DND-41 (cell line): ENCODE data around the gene EIF3I.
"Not testable (repeated sequence)": the region's sequence is repeated elsewhere in the genome, so short reads cannot be mapped to it uniquely, and the experiment has no call there.

ENCODE experiments used
- ATAC-seq: fragments of 200-7000 bp; cut with Tn5 transposase; 3 replicates; pipeline ENCODE4 v1.9.1; 2021; ENCODE audit warnings: low read depth; ENCODE audit not compliant: insufficient read depth
- DNase-seq: peaks from one replicate; pipeline ENCODE4 v3.0.0-alpha.2; 2020
- H2AFZ ChIP-seq: 2 replicates; pipeline ENCODE4 v1.6.0; 2012; ENCODE audit warnings: low read depth, low read length
- H3K27ac ChIP-seq: 2 replicates; pipeline ENCODE4 v1.5.1; 2012; ENCODE audit warnings: low read length, inconsistent platforms
- H3K27me3 ChIP-seq: fragments of 200-600 bp; sonication (generic); 2 replicates; pipeline ENCODE4 v1.6.0; 2012; ENCODE audit warnings: low read length, mild to moderate bottlenecking, inconsistent platforms; ENCODE audit not compliant: insufficient read depth, poor library complexity
- H3K36me3 ChIP-seq: 2 replicates; pipeline ENCODE4 v1.5.1; 2012; ENCODE audit warnings: low read length, inconsistent platforms; ENCODE audit not compliant: insufficient read depth
- H3K4me1 ChIP-seq: 2 replicates; pipeline ENCODE4 v1.5.1; 2012; ENCODE audit warnings: mild to moderate bottlenecking, low read length; ENCODE audit not compliant: insufficient read depth
- H3K4me2 ChIP-seq: 2 replicates; pipeline ENCODE4 v1.6.0; 2012; ENCODE audit warnings: mild to moderate bottlenecking, moderate library complexity, low read length, inconsistent platforms; ENCODE audit not compliant: insufficient read depth
- H3K4me3 ChIP-seq, 2 experiments: fragments of 200-600 bp in 1 of 2; shearing (Covaris generic) in 1 of 2; 2 replicates each; pipeline ENCODE4 v1.5.1; 2012 to 2016; ENCODE audit warnings: inconsistent platforms in 2 of 2, low read length in 2 of 2, mild to moderate bottlenecking in 2 of 2, low read depth in 1 of 2, moderate library complexity in 1 of 2
- H3K79me2 ChIP-seq: 2 replicates; pipeline ENCODE4 v1.6.0; 2012; ENCODE audit warnings: low read length, inconsistent platforms; ENCODE audit not compliant: insufficient read depth
- H3K9ac ChIP-seq: 2 replicates; pipeline ENCODE4 v1.6.0; 2012; ENCODE audit warnings: low read depth, mild to moderate bottlenecking, inconsistent platforms, low read length, moderate library complexity
- H3K9me3 ChIP-seq: 2 replicates; pipeline ENCODE4 v1.5.1; 2012; ENCODE audit warnings: low read length, moderate library complexity, mild to moderate bottlenecking, inconsistent platforms; ENCODE audit not compliant: insufficient read depth, severe bottlenecking
- H4K20me1 ChIP-seq: 2 replicates; pipeline ENCODE4 v1.6.0; 2012; ENCODE audit warnings: low read length; ENCODE audit not compliant: insufficient read depth
- EZH2 ChIP-seq: IDR thresholded peaks from 3 replicates; pipeline ENCODE4 v1.6.1; 2012; ENCODE audit warnings: borderline replicate concordance, low read depth, mild to moderate bottlenecking, moderate library complexity, low read length, inconsistent platforms; ENCODE audit not compliant: severe bottlenecking
- TF ChIP-seq, protein P1 (sequence below): IDR thresholded peaks from 2 replicates; pipeline ENCODE4 v1.5.1; 2012; ENCODE audit warnings: borderline replicate concordance, low read length, moderate library complexity, mild to moderate bottlenecking; ENCODE audit not compliant: poor library complexity, severe bottlenecking; ENCODE audit errors: extremely low read depth

EIF3I gene

DNA sequence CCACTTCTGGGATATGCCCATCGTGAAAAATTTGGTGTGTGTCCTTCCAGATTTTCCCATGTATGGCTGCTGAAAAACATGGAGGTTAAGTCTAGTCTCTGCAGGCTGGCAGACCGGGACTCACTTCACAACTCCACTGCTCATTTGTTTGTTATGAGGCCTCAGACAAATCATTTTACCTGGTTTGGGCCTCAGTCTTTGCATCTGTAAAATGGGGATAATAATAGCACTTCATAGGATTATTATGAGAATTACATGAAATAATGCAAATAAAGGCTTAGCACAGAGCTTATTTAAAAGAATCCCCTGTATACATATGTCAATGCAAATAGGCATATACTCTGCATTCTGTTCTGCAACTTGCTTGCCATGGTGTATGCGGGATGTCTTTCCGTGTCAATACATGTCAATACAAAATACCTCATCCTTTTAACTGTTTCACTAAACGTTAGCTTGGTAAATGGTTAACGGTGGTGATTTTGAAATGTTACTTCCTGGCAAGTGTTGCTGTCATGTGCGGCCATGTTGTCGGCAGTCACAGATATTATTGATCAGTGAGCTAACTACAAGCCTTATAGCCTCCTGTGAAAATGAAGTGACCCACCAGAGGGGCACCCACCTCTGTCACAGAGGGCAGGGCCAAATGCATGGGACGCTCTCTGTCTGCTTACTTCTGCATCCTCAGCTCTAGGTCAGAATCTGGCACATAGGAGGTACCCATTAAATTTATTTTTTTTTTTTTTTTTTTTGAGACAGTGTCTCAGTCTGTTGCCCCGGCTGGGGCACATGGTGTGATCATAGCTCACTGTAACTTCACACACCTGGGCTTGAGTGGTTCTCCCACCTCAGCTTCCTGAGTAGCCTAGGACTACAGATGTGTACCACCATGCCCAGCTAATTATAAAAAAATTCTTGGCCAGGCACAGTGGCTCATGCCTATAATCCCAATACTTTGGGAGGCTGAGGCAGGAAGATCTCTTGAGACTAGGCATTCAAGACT, 33.2 kb downstream of the EIF3I start:
- H3K9me3 ChIP-seq = no peaks in the 10 kb centered on the region
- H2AFZ ChIP-seq = no peak overlapping the region
- H3K27ac ChIP-seq = 0 out of 2 replicates have a peak overlapping the region, but pooled peaks have one; percentile 10
- ATAC-seq (no peak), DNase-seq (no peak)
- no peak for TF ChIP-seq EZH2
- TF ChIP-seq, protein P1, sequence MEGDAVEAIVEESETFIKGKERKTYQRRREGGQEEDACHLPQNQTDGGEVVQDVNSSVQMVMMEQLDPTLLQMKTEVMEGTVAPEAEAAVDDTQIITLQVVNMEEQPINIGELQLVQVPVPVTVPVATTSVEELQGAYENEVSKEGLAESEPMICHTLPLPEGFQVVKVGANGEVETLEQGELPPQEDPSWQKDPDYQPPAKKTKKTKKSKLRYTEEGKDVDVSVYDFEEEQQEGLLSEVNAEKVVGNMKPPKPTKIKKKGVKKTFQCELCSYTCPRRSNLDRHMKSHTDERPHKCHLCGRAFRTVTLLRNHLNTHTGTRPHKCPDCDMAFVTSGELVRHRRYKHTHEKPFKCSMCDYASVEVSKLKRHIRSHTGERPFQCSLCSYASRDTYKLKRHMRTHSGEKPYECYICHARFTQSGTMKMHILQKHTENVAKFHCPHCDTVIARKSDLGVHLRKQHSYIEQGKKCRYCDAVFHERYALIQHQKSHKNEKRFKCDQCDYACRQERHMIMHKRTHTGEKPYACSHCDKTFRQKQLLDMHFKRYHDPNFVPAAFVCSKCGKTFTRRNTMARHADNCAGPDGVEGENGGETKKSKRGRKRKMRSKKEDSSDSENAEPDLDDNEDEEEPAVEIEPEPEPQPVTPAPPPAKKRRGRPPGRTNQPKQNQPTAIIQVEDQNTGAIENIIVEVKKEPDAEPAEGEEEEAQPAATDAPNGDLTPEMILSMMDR = no peak
- no peaks in the 10 kb centered on the region for H3K27me3 ChIP-seq
- H3K4me1 ChIP-seq = peaks cover 57% of the 10 kb centered on the region
- H3K79me2 ChIP-seq = peaks cover 93% of the 10 kb centered on the region
- no peaks in the 10 kb centered on the region for H4K20me1 ChIP-seq
- H3K4me3 ChIP-seq = no peak overlapping the region
- H3K36me3 ChIP-seq = peaks cover 10% of the 10 kb centered on the region; the same call in 1 of the 2 replicates
- peak overlapping the region; percentile 5; the same call in 1 of the 2 replicates for H3K4me2 ChIP-seq
- H3K9ac ChIP-seq = no peak overlapping the region

DNA sequence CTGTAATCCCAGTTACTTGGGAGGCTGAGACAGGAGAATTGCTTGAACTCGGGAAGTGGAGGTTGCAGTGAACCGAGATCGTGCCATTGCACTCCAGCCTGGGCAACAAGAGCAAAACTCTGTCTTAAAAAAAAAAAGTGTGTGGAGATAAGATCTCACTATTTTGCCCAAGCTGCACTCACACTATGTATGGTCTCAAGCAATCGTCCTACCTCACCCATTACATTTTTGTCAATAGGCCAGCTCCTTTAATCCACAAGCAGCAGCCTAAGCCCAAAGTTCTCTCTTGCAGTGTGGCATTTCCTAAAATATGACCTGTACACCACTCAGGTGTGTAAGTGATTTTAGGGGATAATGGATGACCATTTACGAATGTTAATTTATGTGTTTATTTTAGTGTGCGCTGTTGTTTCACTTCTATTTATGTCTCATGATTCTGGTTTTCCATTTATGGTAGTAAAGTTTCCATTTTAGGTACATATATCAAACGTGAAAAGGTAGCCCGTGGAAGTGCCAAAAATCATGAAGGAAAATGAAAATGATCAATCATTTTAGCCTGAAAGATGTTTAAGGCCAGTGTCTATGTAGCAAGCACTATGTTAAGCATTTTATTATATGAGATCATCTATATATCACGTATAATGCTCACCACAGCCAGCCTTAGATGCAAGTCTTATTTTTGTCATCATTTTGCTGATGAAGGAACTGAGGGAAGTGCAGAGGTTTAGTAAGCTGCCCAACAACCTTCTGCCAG, 34.4 kb downstream of the EIF3I start:
- no peak overlapping the region for H2AFZ ChIP-seq
- DNase-seq (no peak), ATAC-seq (no peak)
- no peaks in the 10 kb centered on the region for H3K9me3 ChIP-seq
- H3K4me2 ChIP-seq = no peak overlapping the region
- H3K9ac ChIP-seq = no peak overlapping the region
- H3K4me1 ChIP-seq = peaks cover 44% of the 10 kb centered on the region
- H3K79me2 ChIP-seq = peaks cover 97% of the 10 kb centered on the region
- TF ChIP-seq, protein P1 = no peak
- TF ChIP-seq EZH2 = no peak
- H3K36me3 ChIP-seq = peaks cover 10% of the 10 kb centered on the region; the same call in 1 of the 2 replicates
- H3K27ac ChIP-seq = no peak overlapping the region
- no peak overlapping the region for H3K4me3 ChIP-seq
- H4K20me1 ChIP-seq = no peaks in the 10 kb centered on the region
- H3K27me3 ChIP-seq = no peaks in the 10 kb centered on the region

DNA sequence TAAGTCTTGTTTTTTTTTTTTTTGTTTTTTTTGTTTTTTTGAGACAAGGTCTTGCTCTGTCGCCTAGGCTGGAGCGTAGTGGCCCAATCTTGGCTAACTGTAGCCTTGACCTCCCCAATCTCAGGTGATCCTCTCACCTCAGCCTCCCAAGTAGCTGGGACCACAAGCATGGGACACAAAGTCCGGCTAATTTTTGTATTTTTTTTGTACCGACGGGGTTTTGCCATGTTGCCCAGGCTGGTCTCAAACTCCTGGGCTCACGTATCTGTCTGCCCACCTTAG, 35.0 kb downstream of the EIF3I start:
- H3K27ac ChIP-seq = no peak overlapping the region
- H3K27me3 ChIP-seq = no peaks in the 10 kb centered on the region
- no peaks in the 10 kb centered on the region for H3K9me3 ChIP-seq
- TF ChIP-seq, protein P1 = no peak
- no peak for TF ChIP-seq EZH2
- DNase-seq (no peak), ATAC-seq (no peak)
- H2AFZ ChIP-seq = no peak overlapping the region
- H4K20me1 ChIP-seq = no peaks in the 10 kb centered on the region
- H3K9ac ChIP-seq = no peak overlapping the region
- no peak overlapping the region for H3K4me3 ChIP-seq
- peaks cover 95% of the 10 kb centered on the region for H3K79me2 ChIP-seq
- peaks cover 10% of the 10 kb centered on the region; the same call in 1 of the 2 replicates for H3K36me3 ChIP-seq
- no peak overlapping the region for H3K4me2 ChIP-seq
- peaks cover 39% of the 10 kb centered on the region for H3K4me1 ChIP-seq

DNA sequence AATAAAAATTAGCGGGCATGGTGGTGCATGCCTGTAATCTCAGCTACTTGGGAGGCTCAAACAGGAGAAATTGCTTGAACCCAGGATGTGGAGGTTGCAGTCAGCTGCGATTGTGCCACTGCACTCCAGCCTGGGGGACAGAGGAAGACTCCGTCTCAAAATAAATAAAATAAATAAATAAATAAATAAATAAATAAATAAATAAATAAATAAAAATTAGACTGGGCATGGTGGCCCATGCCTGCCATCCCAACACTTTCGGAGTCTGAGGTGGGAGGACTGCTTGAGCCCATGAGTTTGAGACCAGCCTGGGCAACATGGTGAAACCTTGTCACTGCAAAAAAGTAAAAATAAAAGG, 41.0 kb downstream of the EIF3I start:
- not testable (repeated sequence) for DNase-seq, H3K4me2 ChIP-seq, ATAC-seq, H3K36me3 ChIP-seq, H4K20me1 ChIP-seq, H3K4me3 ChIP-seq, H3K9me3 ChIP-seq, H3K27ac ChIP-seq, H2AFZ ChIP-seq, H3K27me3 ChIP-seq, H3K9ac ChIP-seq
- H3K4me1 ChIP-seq = peaks cover 21% of the 10 kb centered on the region
- H3K79me2 ChIP-seq = peaks cover 78% of the 10 kb centered on the region
